Body of pancreas (tissue), 4 donors: ENCODE results near the gene MYO7B.

Experiments
- POLR2A ChIP-seq, 3 donors: fragments of 450-650 bp; IDR thresholded peaks; one replicate each; pipeline ENCODE4 v1.6.1; 2016; ENCODE audit warnings: antibody characterized with exemption in 3 of 3, mild to moderate bottlenecking in 2 of 3
- TF ChIP-seq, protein P1 (sequence below), 7 experiments: fragments of 450-650 bp in 4 of 7; fragments of 200-600 bp in 3 of 7; sonication (generic) in 3 of 7; IDR thresholded peaks; one replicate each; pipeline ENCODE4 v1.5.1; 2016 to 2019; ENCODE audit warnings: antibody characterized with exemption in 7 of 7

DNA sequence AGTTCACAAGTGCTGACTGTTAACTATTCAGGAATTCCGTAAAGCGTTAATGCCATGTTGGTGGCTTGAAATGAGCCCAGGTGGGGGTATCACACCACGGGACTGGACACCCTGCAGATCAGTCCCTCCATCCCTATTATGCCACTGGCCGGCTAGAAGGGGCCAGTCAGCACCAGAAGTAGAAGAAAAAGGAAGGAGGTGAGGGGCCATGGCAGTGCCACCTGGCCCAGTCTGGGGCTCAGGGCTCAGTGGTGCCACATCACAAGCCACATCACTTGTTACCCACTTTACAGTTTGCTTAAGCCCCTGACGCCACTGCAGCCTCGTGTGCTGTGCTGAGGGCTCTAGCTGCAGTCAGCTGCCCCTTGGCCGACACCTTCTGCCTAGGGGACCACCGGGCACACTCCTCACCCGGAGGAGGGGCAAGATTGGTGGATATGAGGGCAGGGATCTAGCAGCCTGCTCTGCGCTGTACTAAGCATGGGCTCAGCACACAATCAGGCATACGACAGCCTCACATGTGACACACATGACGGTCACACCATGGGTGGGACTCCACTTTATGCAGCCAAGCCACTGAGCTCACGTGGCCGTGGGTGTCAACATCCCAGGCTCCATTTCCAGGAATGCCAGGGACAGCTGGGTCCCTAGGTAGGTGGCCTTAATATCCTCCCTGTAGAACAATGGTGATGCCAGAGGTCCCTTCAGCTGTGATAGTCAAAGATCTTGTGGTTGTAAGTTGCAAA lies 136.2 kb downstream of the MYO7B start:
- TF ChIP-seq, protein P1, sequence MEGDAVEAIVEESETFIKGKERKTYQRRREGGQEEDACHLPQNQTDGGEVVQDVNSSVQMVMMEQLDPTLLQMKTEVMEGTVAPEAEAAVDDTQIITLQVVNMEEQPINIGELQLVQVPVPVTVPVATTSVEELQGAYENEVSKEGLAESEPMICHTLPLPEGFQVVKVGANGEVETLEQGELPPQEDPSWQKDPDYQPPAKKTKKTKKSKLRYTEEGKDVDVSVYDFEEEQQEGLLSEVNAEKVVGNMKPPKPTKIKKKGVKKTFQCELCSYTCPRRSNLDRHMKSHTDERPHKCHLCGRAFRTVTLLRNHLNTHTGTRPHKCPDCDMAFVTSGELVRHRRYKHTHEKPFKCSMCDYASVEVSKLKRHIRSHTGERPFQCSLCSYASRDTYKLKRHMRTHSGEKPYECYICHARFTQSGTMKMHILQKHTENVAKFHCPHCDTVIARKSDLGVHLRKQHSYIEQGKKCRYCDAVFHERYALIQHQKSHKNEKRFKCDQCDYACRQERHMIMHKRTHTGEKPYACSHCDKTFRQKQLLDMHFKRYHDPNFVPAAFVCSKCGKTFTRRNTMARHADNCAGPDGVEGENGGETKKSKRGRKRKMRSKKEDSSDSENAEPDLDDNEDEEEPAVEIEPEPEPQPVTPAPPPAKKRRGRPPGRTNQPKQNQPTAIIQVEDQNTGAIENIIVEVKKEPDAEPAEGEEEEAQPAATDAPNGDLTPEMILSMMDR (IDR thresholded peaks at IDR 0.05): no peak
- TF ChIP-seq POLR2A (IDR thresholded peaks at IDR 0.05): no peak
